CD4-positive, alpha-beta T cell (primary cell): Measurements from ENCODE around the gene APP. TPM values are rescaled to one million over a fixed set of nuclear protein-coding genes. Genes with fewer than 3 reads are reported as not detected.
"Not testable (repeated sequence)": the region's sequence is repeated elsewhere in the genome, so short reads cannot be mapped to it uniquely, and the experiment has no call there.

Source experiments
- ATAC-seq: fragments of 200-7000 bp; cut with Tn5 transposase; one replicate; pipeline ENCODE4 v1.10.0; 2022; ENCODE audit warnings: mild to moderate bottlenecking; ENCODE audit not compliant: poor library complexity
- CTCF ChIA-PET: fragments of 350-600 bp; sonication (Branson Sonifier 250); formaldehyde crosslinking; loops from one replicate; lab custom pipeline; 2021; ENCODE audit warnings: antibody characterized with exemption, inconsistent platforms; lab: Charles Lee
- POLR2A ChIA-PET: fragments of 350-600 bp; sonication (Branson Sonifier 250); formaldehyde crosslinking; loops from one replicate; lab custom pipeline; 2021; ENCODE audit warnings: antibody characterized with exemption, inconsistent platforms; lab: Charles Lee
- DNase-seq, 14 experiments: peaks; one replicate each; pipeline ENCODE4 v3.0.0-alpha.2; 2013 to 2020; ENCODE audit warnings: mixed read lengths in 2 of 14
- H3K27ac ChIP-seq, 2 donors: one replicate each; pipeline versions ENCODE4 v1.5.1 to v1.7.0; 2013; ENCODE audit warnings: low read length in 2 of 2, low read depth in 1 of 2, mild to moderate bottlenecking in 1 of 2
- H3K27me3 ChIP-seq, 2 experiments: 1 replicate in 1 of 2; 2 replicates in 1 of 2; pipeline versions ENCODE4 v1.6.1 to v1.7.0; 2013; ENCODE audit warnings: low read length in 2 of 2, control low read depth in 1 of 2, mild to moderate bottlenecking in 1 of 2, moderate library complexity in 1 of 2; ENCODE audit not compliant: insufficient read depth in 2 of 2, control insufficient read depth in 1 of 2
- H3K36me3 ChIP-seq: one replicate; pipeline ENCODE4 v1.6.1; 2013; ENCODE audit warnings: low read length, control low read depth; ENCODE audit not compliant: insufficient read depth
- H3K4me1 ChIP-seq: one replicate; pipeline ENCODE4 v1.6.1; 2013; ENCODE audit warnings: low read length, control low read depth; ENCODE audit not compliant: insufficient read depth
- H3K4me3 ChIP-seq: one replicate; pipeline ENCODE4 v1.5.1; 2013; ENCODE audit warnings: mild to moderate bottlenecking, low read length, moderate library complexity
- H3K9me3 ChIP-seq, 2 experiments: 1 replicate in 1 of 2; 2 replicates in 1 of 2; pipeline versions ENCODE4 v1.6.1 to v1.7.0; 2013; ENCODE audit warnings: low read length in 2 of 2, mild to moderate bottlenecking in 2 of 2, control low read depth in 1 of 2, moderate library complexity in 1 of 2; ENCODE audit not compliant: control insufficient read depth in 1 of 2, insufficient read depth in 1 of 2
- H3K27ac Mint-ChIP-seq: one replicate; pipeline ENCODE4 v1.8.0; 2020; ENCODE audit warnings: mixed read lengths
- H3K27me3 Mint-ChIP-seq: one replicate; pipeline ENCODE4 v1.8.0; 2021; ENCODE audit warnings: mixed read lengths
- H3K36me3 Mint-ChIP-seq: one replicate; pipeline ENCODE4 v1.8.0; 2021; ENCODE audit warnings: low read depth, mixed read lengths
- H3K4me1 Mint-ChIP-seq: one replicate; pipeline ENCODE4 v1.8.0; 2021; ENCODE audit warnings: low read depth, mixed read lengths
- H3K4me3 Mint-ChIP-seq: one replicate; pipeline ENCODE4 v1.8.0; 2020; ENCODE audit warnings: mild to moderate bottlenecking, mixed read lengths
- H3K9me3 Mint-ChIP-seq: one replicate; pipeline ENCODE4 v1.8.0; 2020; ENCODE audit warnings: mixed read lengths
- CTCF ChIP-seq: fragments of 200-600 bp; IDR thresholded peaks from one replicate; pipeline ENCODE4 v1.8.0; 2022; ENCODE audit warnings: antibody characterized with exemption, mild to moderate bottlenecking
- intact Hi-C, 2 experiments: fragments of 100-400 bp; cut with DNase I in 1 of 2; cut with micrococcal nuclease in 1 of 2; formaldehyde crosslinking; loops; one replicate each; pipeline versions ENCODE4 v1.15.1 to v1.9.0; 2023 to 2025; cut with DNase I, micrococcal nuclease
- total RNA-seq, 174 experiments: library from RNA in 2 of 174; stranded (reverse) in 2 of 174; gene quantifications; one replicate each; pipeline ENCODE4 v1.2.3 and lab custom pipeline; 2021 to 2026

Gene APP
- total RNA-seq, 2 experiments from 2014 or later: 43.6 to 44.4 TPM

DNA sequence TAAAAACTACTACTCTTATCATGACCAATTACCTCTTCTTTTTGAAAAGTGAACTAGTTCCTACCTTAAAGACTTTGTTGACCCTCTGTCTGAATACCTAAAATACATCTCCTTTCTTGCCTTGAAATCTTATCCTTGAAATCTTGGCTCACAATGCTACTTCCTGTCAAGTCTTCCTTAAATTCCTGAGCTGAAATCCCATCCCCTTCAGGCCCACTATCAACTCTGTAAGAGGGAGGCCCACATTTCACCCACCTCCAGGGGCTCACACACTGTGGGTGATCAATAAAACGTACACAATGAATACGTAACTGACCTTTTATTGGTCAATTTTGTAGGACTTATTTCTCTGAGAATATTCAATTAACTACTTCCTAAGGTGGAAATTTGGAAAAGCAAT lies 88.0 kb downstream of the APP start:
- no peak overlapping the region for H3K27ac ChIP-seq
- Mint-ChIP-seq H3K27ac (no peak overlapping the region), H3K36me3 (peaks cover 21% of the 10 kb centered on the region), H3K4me1 (peaks cover 18% of the 10 kb centered on the region), H3K9me3 (no peaks in the 10 kb centered on the region), H3K27me3 (no peaks in the 10 kb centered on the region), H3K4me3 (no peak overlapping the region)
- CTCF ChIA-PET: no interaction called here
- DNase-seq (no peak), ATAC-seq (no peak)
- no peaks in the 10 kb centered on the region for H3K4me1 ChIP-seq
- H3K36me3 ChIP-seq: no peaks in the 10 kb centered on the region
- no peak for TF ChIP-seq CTCF
- no peak overlapping the region for H3K4me3 ChIP-seq
- no peaks in the 10 kb centered on the region for H3K27me3 ChIP-seq
- intact Hi-C loops: no loop called here
- H3K9me3 ChIP-seq: peaks cover 0 to 4% of the 10 kb centered on the region in 2 experiments
- POLR2A ChIA-PET: interaction anchor here (1.5 kb wide), 1 partner anchor 17 kb away, joined by 3 read pairs; no protein-coding TSS in a partner anchor

GRCh38 chr21:26081175-26081760 lies 89.3 kb downstream of the APP start:
- H3K27ac ChIP-seq, DNase-seq, H3K27me3 ChIP-seq, H3K27ac Mint-ChIP-seq, H3K27me3 Mint-ChIP-seq, H3K9me3 ChIP-seq, H3K36me3 ChIP-seq, H3K4me3 ChIP-seq, H3K9me3 Mint-ChIP-seq, H3K4me3 Mint-ChIP-seq, intact Hi-C loops, CTCF ChIA-PET, H3K4me1 ChIP-seq, POLR2A ChIA-PET, ATAC-seq: not testable (repeated sequence)
- peaks cover 11% of the 10 kb centered on the region for H3K36me3 Mint-ChIP-seq
- peaks cover 18% of the 10 kb centered on the region for H3K4me1 Mint-ChIP-seq

DNA sequence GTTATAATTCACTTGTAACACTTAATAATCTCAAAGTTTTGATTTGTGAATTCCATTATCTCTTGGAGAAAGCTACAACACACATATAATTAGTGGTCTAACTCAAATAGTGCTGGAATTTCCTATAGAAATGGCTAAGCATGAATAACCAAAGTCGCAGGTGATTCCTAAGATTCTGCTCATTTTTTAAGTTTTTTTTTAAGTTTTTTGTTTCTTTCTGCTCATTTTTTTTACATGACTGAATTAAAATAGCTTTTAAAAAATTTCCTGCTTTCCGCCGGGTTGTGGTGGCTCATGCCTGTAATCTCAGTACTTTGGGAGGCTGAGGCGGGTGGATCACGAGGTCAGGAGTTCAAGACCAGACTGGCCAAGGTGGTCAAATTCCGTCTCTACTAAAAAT lies 90.4 kb downstream of the APP start:
- Mint-ChIP-seq H3K27ac (no peak overlapping the region), H3K27me3 (no peaks in the 10 kb centered on the region), H3K4me3 (no peak overlapping the region), H3K4me1 (peaks cover 12% of the 10 kb centered on the region), H3K9me3 (no peaks in the 10 kb centered on the region), H3K36me3 (peaks cover 8% of the 10 kb centered on the region)
- H3K9me3 ChIP-seq: peaks cover 0 to 4% of the 10 kb centered on the region in 2 experiments
- H3K27ac ChIP-seq: no peak overlapping the region
- H3K27me3 ChIP-seq: no peaks in the 10 kb centered on the region
- DNase-seq (no peak), ATAC-seq (no peak)
- no peaks in the 10 kb centered on the region for H3K36me3 ChIP-seq
- no peak overlapping the region for H3K4me3 ChIP-seq
- ChIA-PET POLR2A (no interaction called here), CTCF (interaction anchor here (0.5 to 1.6 kb wide), 2 partner anchors 10 to 1449 kb away, joined by 3 read pairs; no protein-coding TSS in a partner anchor)
- TF ChIP-seq CTCF: no peak
- intact Hi-C loops: no loop called here
- no peaks in the 10 kb centered on the region for H3K4me1 ChIP-seq

DNA sequence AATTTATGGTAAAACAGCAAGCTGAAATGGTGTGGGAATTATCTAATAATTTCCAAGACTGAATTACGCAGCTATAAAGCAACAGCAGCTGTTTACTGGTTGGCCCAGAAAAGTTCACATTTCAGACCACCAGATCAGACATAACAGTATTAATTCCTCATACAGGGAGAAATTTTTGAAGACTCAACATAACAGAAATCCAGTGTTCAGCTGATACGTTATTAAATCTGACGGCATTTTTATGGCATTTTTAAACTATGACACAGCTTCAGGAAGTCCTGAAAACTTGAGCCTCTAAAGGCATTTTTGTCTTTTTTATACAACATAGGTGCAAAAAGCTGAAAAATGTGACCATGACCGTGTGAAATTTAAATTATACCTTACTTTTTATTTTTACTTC lies 91.2 kb downstream of the APP start:
- H3K36me3 Mint-ChIP-seq: peaks cover 8% of the 10 kb centered on the region
- POLR2A ChIA-PET: no interaction called here
- no peaks in the 10 kb centered on the region for H3K9me3 Mint-ChIP-seq
- Histone ChIP-seq H3K4me3 (no peak overlapping the region), H3K36me3 (no peaks in the 10 kb centered on the region), H3K9me3 (peaks cover 0 to 4% of the 10 kb centered on the region in 2 experiments), H3K27me3 (no peaks in the 10 kb centered on the region), H3K4me1 (no peaks in the 10 kb centered on the region), H3K27ac (no peak overlapping the region)
- DNase-seq (no peak), ATAC-seq (no peak)
- CTCF ChIA-PET: interaction anchor here (1.6 kb wide), 1 partner anchor 10 kb away, joined by 3 read pairs; no protein-coding TSS in a partner anchor
- intact Hi-C loops: no loop called here
- H3K27ac Mint-ChIP-seq: no peak overlapping the region
- H3K4me3 Mint-ChIP-seq: no peak overlapping the region
- H3K4me1 Mint-ChIP-seq: peaks cover 9% of the 10 kb centered on the region
- H3K27me3 Mint-ChIP-seq: no peaks in the 10 kb centered on the region
- TF ChIP-seq CTCF: no peak
